ENCODE measurements around the gene OSBPL5.

- no peak for TF ChIP-seq CTCF (conservative IDR thresholded peaks at IDR 0.05; ENCODE audit: low read depth, low read length)
- TF ChIP-seq EZH2 (IDR thresholded peaks at IDR 0.05; ENCODE audit: borderline replicate concordance, low read depth, low read length, poor library complexity, severe bottlenecking): no peak
These were observed 107.8 kb downstream of the OSBPL5 start, which contains the start of gene CARS1 for GRCh38 chr11:3057069-3057963.
